Fibroblast of upper back skin (primary cell): ENCODE results near the gene HSH2D.
"Not testable (repeated sequence)": the region's sequence is repeated elsewhere in the genome, so short reads cannot be mapped to it uniquely, and the experiment has no call there.

Source experiments
- DNase-seq: peaks from one replicate; pipeline ENCODE4 v3.0.0-alpha.2; 2013

HSH2D gene

GRCh38 chr19:16159655-16160054, 16.2 kb downstream of the HSH2D start:
- DNase-seq, result no peak

- no peak for DNase-seq
Measured at GRCh38 chr19:16160445-16160942, 17.0 kb downstream of the HSH2D start.

GRCh38 chr19:16160943-16161560, 17.6 kb downstream of the HSH2D start:
- peak; percentile 69 for DNase-seq

- DNase-seq, result peak; percentile 61
Measured at GRCh38 chr19:16161840-16162239, 18.4 kb downstream of the HSH2D start.

- DNase-seq, result no peak
Measured at GRCh38 chr19:16164222-16164890, 20.9 kb downstream of the HSH2D start.

- DNase-seq, result no peak
Measured at GRCh38 chr19:16166417-16166816, 22.9 kb downstream of the HSH2D start.

GRCh38 chr19:16167055-16167454, 23.6 kb downstream of the HSH2D start:
- DNase-seq, result no peak

- DNase-seq, result no peak
Measured at GRCh38 chr19:16168465-16169081, 25.1 kb downstream of the HSH2D start.

- DNase-seq, result no peak
Measured at GRCh38 chr19:16170134-16170533, 26.6 kb downstream of the HSH2D start.

GRCh38 chr19:16175954-16176353, 32.5 kb downstream of the HSH2D start:
- no peak for DNase-seq

- DNase-seq, result not testable (repeated sequence)
Measured at GRCh38 chr19:16178866-16179265, 35.4 kb downstream of the HSH2D start.

GRCh38 chr19:16180611-16181010, 37.1 kb downstream of the HSH2D start:
- DNase-seq, result peak; percentile 93

GRCh38 chr19:16184665-16185122, 41.2 kb downstream of the HSH2D start:
- DNase-seq, result no peak

- peak; percentile 100 for DNase-seq
Measured at GRCh38 chr19:16185123-16185767, 41.8 kb downstream of the HSH2D start, which contains the start of gene FAM32A. Gene FAM32A, plus strand, starts transcription at chr19:16185410. Its CDS starts 33 bp downstream, at chr19:16185443.

- peak; percentile 38 for DNase-seq
Measured at GRCh38 chr19:16185768-16186123, 42.3 kb downstream of the HSH2D start.

GRCh38 chr19:16188521-16188920, 45.0 kb downstream of the HSH2D start:
- no peak for DNase-seq

- DNase-seq, result no peak
Measured at GRCh38 chr19:16190198-16190597, 46.7 kb downstream of the HSH2D start.

- DNase-seq, result no peak
Measured at GRCh38 chr19:16190736-16191135, 47.3 kb downstream of the HSH2D start.

- no peak for DNase-seq
Measured at GRCh38 chr19:16191216-16191908, 47.9 kb downstream of the HSH2D start.

- DNase-seq, result no peak
Measured at GRCh38 chr19:16193466-16193865, 50.0 kb downstream of the HSH2D start.

GRCh38 chr19:16197188-16197621, 53.7 kb downstream of the HSH2D start:
- peak; percentile 88 for DNase-seq

GRCh38 chr19:16197622-16198369, 54.3 kb downstream of the HSH2D start, which contains the start of gene AP1M1:
Gene AP1M1, plus strand, starts transcription at chr19:16197911. Its CDS starts 116 bp downstream, at chr19:16198027.
- peak; percentile 97 for DNase-seq
